T-cell (primary cell): Measurements from ENCODE around the gene ELMO3. TPM values are rescaled to one million over a fixed set of nuclear protein-coding genes. Genes with fewer than 3 reads are reported as not detected.

Source experiments
- ATAC-seq, 4 experiments: fragments of 200-7000 bp in 3 of 4; fragments of 150-1000 bp in 1 of 4; cut with Tn5 transposase; replicated peaks in 1 of 4; 1 replicate in 3 of 4; 2 replicates in 1 of 4; pipeline ENCODE4 v1.10.0; 2021; ENCODE audit warnings: moderate library complexity in 3 of 4, mild to moderate bottlenecking in 2 of 4, moderate number of reproducible peaks in 1 of 4
- CTCF ChIA-PET, 2 donors: fragments of 300-600 bp; sonication (Branson Sonifier 250); formaldehyde crosslinking; loops; one replicate each; lab custom pipeline; 2022; ENCODE audit warnings: antibody characterized with exemption in 2 of 2; lab: Charles Lee
- POLR2A ChIA-PET, 2 donors: fragments of 300-600 bp; sonication (Branson Sonifier 250); formaldehyde crosslinking; loops; one replicate each; lab custom pipeline; 2022; ENCODE audit warnings: antibody characterized with exemption in 2 of 2; lab: Charles Lee
- DNase-seq, 35 experiments: peaks; one replicate each; pipeline versions ENCODE4 v3.0.0 to v3.0.0-alpha.2; 2013 to 2023
- H3K27ac ChIP-seq: one replicate; pipeline ENCODE4 v1.5.1; 2013; ENCODE audit warnings: low read length
- H3K27me3 ChIP-seq, 2 experiments: replicated peaks in 1 of 2; 1 replicate in 1 of 2; 2 replicates in 1 of 2; pipeline versions ENCODE4 v1.6.1 to v1.7.0; 2013; ENCODE audit warnings: low read length in 1 of 2, mixed read lengths in 1 of 2; ENCODE audit not compliant: control insufficient read depth in 2 of 2, insufficient read depth in 2 of 2; ENCODE audit errors: extremely low read depth in 1 of 2
- H3K36me3 ChIP-seq, 2 donors: 1 replicate in 1 of 2; 2 replicates in 1 of 2; pipeline versions ENCODE4 v1.6.1 to v1.7.0; 2013; ENCODE audit warnings: low read length in 1 of 2; ENCODE audit not compliant: control insufficient read depth in 2 of 2, insufficient read depth in 1 of 2; ENCODE audit errors: extremely low read depth in 1 of 2
- H3K4me1 ChIP-seq, 2 experiments: 1 replicate in 1 of 2; 2 replicates in 1 of 2; pipeline versions ENCODE4 v1.6.1 to v1.7.0; 2013; ENCODE audit warnings: low read length in 2 of 2, mixed read lengths in 1 of 2; ENCODE audit not compliant: insufficient read depth in 2 of 2, control insufficient read depth in 1 of 2; ENCODE audit errors: extremely low read depth in 1 of 2
- H3K4me3 ChIP-seq, 2 donors: 1 replicate in 1 of 2; 2 replicates in 1 of 2; pipeline versions ENCODE4 v1.5.1 to v1.7.0; 2013; ENCODE audit warnings: mild to moderate bottlenecking in 2 of 2, low read length in 1 of 2, moderate library complexity in 1 of 2; ENCODE audit not compliant: control insufficient read depth in 1 of 2; ENCODE audit errors: extremely low read depth in 1 of 2
- H3K9me3 ChIP-seq: 2 replicates; pipeline ENCODE4 v1.7.0; 2013
- H3K27ac Mint-ChIP-seq, 2 donors: one replicate each; pipeline ENCODE4 v1.8.0; 2020 to 2021; ENCODE audit warnings: mild to moderate bottlenecking in 2 of 2, mixed read lengths in 2 of 2
- H3K27me3 Mint-ChIP-seq, 2 donors: one replicate each; pipeline ENCODE4 v1.8.0; 2021 to 2022; ENCODE audit warnings: mixed read lengths in 2 of 2
- H3K36me3 Mint-ChIP-seq: one replicate; pipeline ENCODE4 v1.8.0; 2021; ENCODE audit warnings: mixed read lengths
- H3K4me1 Mint-ChIP-seq, 3 donors: one replicate each; pipeline ENCODE4 v1.8.0; 2020 to 2022; ENCODE audit warnings: mixed read lengths in 3 of 3, mild to moderate bottlenecking in 1 of 3
- H3K4me3 Mint-ChIP-seq, 3 donors: one replicate each; pipeline ENCODE4 v1.8.0; 2020 to 2022; ENCODE audit warnings: mild to moderate bottlenecking in 3 of 3, mixed read lengths in 3 of 3, moderate library complexity in 3 of 3
- H3K9me3 Mint-ChIP-seq, 3 donors: one replicate each; pipeline ENCODE4 v1.8.0; 2020 to 2022; ENCODE audit warnings: mixed read lengths in 3 of 3
- WGBS: methylation state at CpG from one replicate; pipeline ENCODE4 v1.1.5; 2013; ENCODE audit warnings: missing lambda C conversion rate; ENCODE audit not compliant: insufficient coverage; 5-methylcytosine and 5-hydroxymethylcytosine counted together
- total RNA-seq, 35 experiments: library from RNA in 6 of 35; stranded (reverse) in 6 of 35; fragments of 120-200 nt in 1 of 35; gene quantifications; one replicate each; pipeline versions ENCODE4 v1.2.1 to v1.2.4 and lab custom pipeline; 2013 to 2026

The ELMO3 gene
- total RNA-seq, 5 donors from 2014 or later (not counting 1 experiment from before 2014, with no cell fraction given) = 3.8 to 11.7 (median 8.8) TPM

- POLR2A ChIA-PET = no interaction called here
- H3K4me1 Mint-ChIP-seq = peaks cover 33 to 37% (median 34%) of the 10 kb centered on the region in 3 donors
- ATAC-seq (no peak), DNase-seq (no peak)
- H3K9me3 ChIP-seq = no peaks in the 10 kb centered on the region
- peak overlapping the region; percentile 68 to 93 (median 69) for H3K4me3 Mint-ChIP-seq
- no peaks in the 10 kb centered on the region for H3K36me3 Mint-ChIP-seq
- H3K27me3 Mint-ChIP-seq = peaks cover 0 to 9% of the 10 kb centered on the region in 2 donors
- H3K9me3 Mint-ChIP-seq = no peaks in the 10 kb centered on the region
- peaks cover 10 to 23% of the 10 kb centered on the region in 2 experiments for H3K27me3 ChIP-seq
- CTCF ChIA-PET = interaction anchor here in 1 of 2 donors (0.6 to 2.5 kb wide), 2 partner anchors 22 to 920 kb away, joined by 3 to 12 read pairs; partner anchors contain the start of gene TMEM208
- WGBS = 30% methylated on average over 17 of the region's 22 CpGs
- H3K36me3 ChIP-seq = no peaks in the 10 kb centered on the region
- peaks cover 24 to 53% of the 10 kb centered on the region in 2 experiments for H3K4me1 ChIP-seq
- H3K27ac ChIP-seq = no peak overlapping the region
- H3K27ac Mint-ChIP-seq = no peak overlapping the region
- peak overlapping the region; percentile 71 to 75 for H3K4me3 ChIP-seq
Measured at GRCh38 chr16:67249178-67250044, 50.5 kb downstream of the ELMO3 start.

GRCh38 chr16:67250045-67250327, 51.1 kb downstream of the ELMO3 start:
- Mint-ChIP-seq H3K27me3 (peaks cover 0 to 9% of the 10 kb centered on the region in 2 donors), H3K4me3 (peak overlapping the region; percentile 68 to 93 (median 69))
- CTCF ChIA-PET = no interaction called here

GRCh38 chr16:67252609-67253497, 53.9 kb downstream of the ELMO3 start:
- Mint-ChIP-seq H3K27me3 (peaks cover 0 to 18% of the 10 kb centered on the region in 2 donors), H3K36me3 (no peaks in the 10 kb centered on the region), H3K9me3 (no peaks in the 10 kb centered on the region), H3K4me3 (no peak overlapping the region), H3K27ac (no peak overlapping the region), H3K4me1 (peaks cover 14 to 17% (median 16%) of the 10 kb centered on the region in 3 donors)
- no peak overlapping the region for H3K27ac ChIP-seq
- ChIA-PET CTCF (no interaction called here), POLR2A (no interaction called here)
- ATAC-seq (no peak), DNase-seq (no peak)
- WGBS = 100% methylated on average over 2 of the region's 4 CpGs
- no peaks in the 10 kb centered on the region for H3K9me3 ChIP-seq
- H3K4me3 ChIP-seq = no peak overlapping the region
- H3K27me3 ChIP-seq = peaks cover 10 to 57% of the 10 kb centered on the region in 2 experiments
- H3K36me3 ChIP-seq = no peaks in the 10 kb centered on the region
- peaks cover 10 to 22% of the 10 kb centered on the region in 2 experiments for H3K4me1 ChIP-seq

More at GRCh38 chr16:67250045-67250327, 51.1 kb downstream of the ELMO3 start:
- peaks cover 10 to 28% of the 10 kb centered on the region in 2 experiments for H3K27me3 ChIP-seq
- no peak overlapping the region for H3K27ac Mint-ChIP-seq
- WGBS = 95% methylated on average over 3 of the region's 4 CpGs
- ATAC-seq (no peak), DNase-seq (no peak)
- H3K4me1 ChIP-seq = peaks cover 22 to 47% of the 10 kb centered on the region in 2 experiments
- no peaks in the 10 kb centered on the region for H3K9me3 Mint-ChIP-seq
- no peaks in the 10 kb centered on the region for H3K9me3 ChIP-seq
- no peaks in the 10 kb centered on the region for H3K36me3 ChIP-seq
- peaks cover 27 to 31% (median 28%) of the 10 kb centered on the region in 3 donors for H3K4me1 Mint-ChIP-seq
- POLR2A ChIA-PET = no interaction called here
- no peaks in the 10 kb centered on the region for H3K36me3 Mint-ChIP-seq
- no peak overlapping the region for H3K27ac ChIP-seq
- no peak overlapping the region for H3K4me3 ChIP-seq

Other genes with a start within 250 kb of the ELMO3 start
- gene CES3, start 237.9 kb upstream of the ELMO3 start, total RNA-seq = under 1 TPM; 0.10 to 0.88 (median 0.58) TPM
- gene CES4A, start 210.5 kb upstream of the ELMO3 start, total RNA-seq = 10 to 100 TPM; 12.4 to 20.7 (median 17.0) TPM
- gene CBFB, start 170.0 kb upstream of the ELMO3 start, total RNA-seq = 100 to 1,000 TPM in 2 of 5 donors, 10 to 100 TPM in 3; 80.0 to 115 (median 96.5) TPM
- 10 to 100 TPM; 19.4 to 23.0 (median 20.1) TPM for gene PHAF1, start 89.2 kb upstream of the ELMO3 start, total RNA-seq
- gene B3GNT9, start 48.1 kb upstream of the ELMO3 start, total RNA-seq = 1 to 10 TPM; 3.0 to 9.5 (median 4.9) TPM
- gene TRADD, start 39.2 kb upstream of the ELMO3 start, total RNA-seq = 100 to 1,000 TPM in 3 of 5 donors, 10 to 100 TPM in 2; 58.3 to 179 (median 123) TPM
- 10 to 100 TPM; 18.5 to 69.7 (median 43.7) TPM for gene FBXL8, start 39.2 kb upstream of the ELMO3 start, total RNA-seq
- gene HSF4, start 34.4 kb upstream of the ELMO3 start, total RNA-seq = 10 to 100 TPM; 22.3 to 66.3 (median 39.1) TPM
- gene NOL3, start 28.6 kb upstream of the ELMO3 start, total RNA-seq = 1 to 10 TPM; 2.1 to 8.0 (median 5.2) TPM
- 10 to 100 TPM; 11.3 to 16.5 (median 14.8) TPM for gene MATCAP1, start 15.2 kb upstream of the ELMO3 start, total RNA-seq
- under 1 TPM in 1 of 5 donors, not detected in 4; 0.25 TPM for gene EXOC3L1, start 9.0 kb upstream of the ELMO3 start, total RNA-seq
- gene E2F4, start 7.0 kb upstream of the ELMO3 start, total RNA-seq = 10 to 100 TPM; 59.4 to 97.1 (median 83.1) TPM
- 10 to 100 TPM; 28.5 to 40.3 (median 34.8) TPM for gene TMEM208, start 28.0 kb downstream of the ELMO3 start, total RNA-seq
- 10 to 100 TPM; 31.0 to 92.5 (median 66.2) TPM for gene FHOD1, start 48.4 kb downstream of the ELMO3 start, total RNA-seq
- gene SLC9A5, start 49.8 kb downstream of the ELMO3 start, total RNA-seq = 1 to 10 TPM; 1.4 to 2.3 (median 2.2) TPM
- gene PLEKHG4, start 80.4 kb downstream of the ELMO3 start, total RNA-seq = 10 to 100 TPM; 19.4 to 27.5 (median 24.9) TPM
- gene KCTD19, start 127.6 kb downstream of the ELMO3 start, total RNA-seq = not detected
- gene LRRC36, start 127.7 kb downstream of the ELMO3 start, total RNA-seq = not detected
- under 1 TPM in 2 of 5 donors, not detected in 3; 0.18 to 0.23 TPM for gene TPPP3, start 194.4 kb downstream of the ELMO3 start, total RNA-seq
- gene ZDHHC1, start 217.3 kb downstream of the ELMO3 start, total RNA-seq = under 1 TPM in 4 of 5 donors, not detected in 1; 0.26 to 0.85 (median 0.47) TPM
- gene HSD11B2, start 232.0 kb downstream of the ELMO3 start, total RNA-seq = under 1 TPM in 3 of 5 donors, not detected in 2; 0.20 to 0.32 (median 0.29) TPM